ENCODE measurements around the gene FGR.
A peak's percentile ranks its signal among the peaks of the same experiment; 100 is the strongest.

Gene FGR

DNA sequence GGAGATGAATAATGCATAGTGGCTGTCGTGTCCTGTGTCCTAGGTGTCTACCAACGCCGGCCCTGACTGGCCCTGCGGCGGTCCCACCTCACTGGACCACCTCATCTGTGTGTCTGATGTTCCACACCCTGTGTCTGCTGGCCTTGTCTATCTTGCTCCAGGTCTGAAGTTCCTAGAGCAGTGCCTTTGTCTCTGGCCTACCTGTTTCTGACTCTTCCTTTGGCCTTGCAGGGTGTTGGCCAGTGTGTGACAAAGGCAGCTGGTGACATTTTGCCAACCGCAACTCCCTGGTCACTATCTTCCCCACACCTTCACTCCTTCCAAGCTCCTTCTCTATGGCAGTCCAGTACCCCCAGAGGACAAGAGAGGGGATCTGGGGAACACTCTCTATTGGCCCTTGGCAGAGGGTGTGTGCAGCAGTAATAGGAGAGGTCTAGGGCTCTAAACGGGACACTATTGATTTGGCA, 29.7 kb downstream of the FGR start:
- no peaks in the 10 kb centered on the region for H3K36me3 Mint-ChIP-seq (ENCODE audit: low read depth)
- H3K27me3 Mint-ChIP-seq: no peaks in the 10 kb centered on the region
- H3K9me3 Mint-ChIP-seq: no peaks in the 10 kb centered on the region
- H3K4me3 Mint-ChIP-seq: peak overlapping the region; percentile 45
- peaks cover 29% of the 10 kb centered on the region for H3K4me1 Mint-ChIP-seq (ENCODE audit: low read depth)
- H3K27ac Mint-ChIP-seq: no peak overlapping the region

DNA sequence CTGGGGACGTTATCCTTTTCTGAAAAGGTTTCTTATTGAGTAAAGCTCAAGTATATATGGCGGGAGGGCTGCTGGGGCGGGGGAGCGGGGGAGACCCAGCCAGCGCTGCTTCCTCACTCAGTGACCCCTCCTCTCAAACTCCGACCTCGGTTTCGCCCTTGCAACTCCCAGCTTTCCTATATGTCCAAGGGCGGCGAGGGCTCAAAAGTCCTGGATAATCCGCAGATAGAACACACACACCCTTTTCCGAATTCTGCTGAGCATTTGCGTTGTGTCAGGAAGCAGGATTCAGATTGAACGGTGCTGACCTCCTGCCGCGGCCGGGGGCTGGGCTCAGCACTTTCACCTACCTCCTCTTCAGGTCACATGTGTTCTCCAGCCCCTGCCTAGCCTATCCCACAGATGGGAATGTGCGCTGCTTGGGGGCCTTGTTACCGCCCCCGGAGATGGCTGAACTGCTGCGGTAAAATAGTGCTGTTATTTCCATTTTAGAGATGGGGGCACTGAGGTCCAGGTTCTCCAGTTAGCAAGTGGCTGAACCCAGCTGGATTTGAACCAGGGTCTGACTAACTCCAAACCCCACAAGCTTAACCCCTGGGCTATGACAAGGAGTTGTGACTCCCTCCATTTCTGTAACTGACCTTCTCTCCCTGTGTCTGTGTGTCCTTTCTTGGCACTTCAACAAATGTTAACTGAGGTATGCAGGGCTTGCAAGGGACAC, 30.2 kb downstream of the FGR start:
- Mint-ChIP-seq H3K27ac (peak overlapping the region; percentile 17), H3K9me3 (no peaks in the 10 kb centered on the region), H3K27me3 (no peaks in the 10 kb centered on the region), H3K4me3 (peak overlapping the region; percentile 92), H3K36me3 (ENCODE audit: low read depth) (no peaks in the 10 kb centered on the region), H3K4me1 (ENCODE audit: low read depth) (peaks cover 29% of the 10 kb centered on the region)

DNA sequence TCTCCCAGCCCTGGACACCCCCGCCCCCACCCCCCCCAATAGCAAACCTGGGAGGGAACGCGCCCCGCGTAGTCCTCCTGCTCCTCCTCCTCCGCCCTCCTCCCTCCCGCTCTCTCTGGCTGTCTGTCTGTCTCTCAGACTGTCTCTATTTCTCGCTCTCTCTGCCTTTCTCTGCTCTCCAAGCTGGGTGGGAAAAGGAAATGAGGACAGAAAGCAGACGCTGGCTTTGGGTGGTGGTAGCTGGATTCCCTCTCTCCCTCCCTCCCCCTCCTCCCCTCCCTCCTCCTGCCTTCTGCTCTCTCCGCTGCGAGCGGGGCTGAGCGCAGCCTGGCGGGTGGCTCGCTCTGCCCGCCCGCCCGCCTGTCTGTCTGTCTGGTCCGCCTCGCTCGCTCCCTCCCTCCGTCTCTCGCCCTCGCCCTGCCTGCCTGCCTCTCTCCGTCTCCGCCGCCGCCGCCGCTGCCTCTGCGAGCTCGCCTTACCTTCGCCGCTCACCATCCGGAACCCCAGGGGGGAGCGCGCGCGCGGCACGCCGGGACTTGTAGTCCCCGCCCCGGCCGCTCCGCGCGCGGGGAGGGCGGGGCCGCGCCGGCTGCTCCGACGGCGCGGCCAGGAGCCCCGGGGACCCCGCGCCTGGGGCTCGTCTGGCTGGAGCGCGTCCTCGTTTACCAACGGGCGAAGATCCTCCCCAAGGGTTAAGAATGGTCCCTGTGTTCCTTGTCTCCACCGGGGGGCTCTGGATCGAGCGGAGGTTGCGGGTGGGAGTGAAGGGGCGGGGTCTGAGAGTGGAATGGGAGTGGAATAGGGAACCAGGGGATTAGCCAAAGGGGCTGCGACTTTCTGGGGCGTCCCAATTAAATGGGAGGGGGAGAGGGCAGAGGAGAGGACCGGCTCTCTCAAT, 31.1 kb downstream of the FGR start, which contains the start of gene AHDC1:
Gene AHDC1, minus strand, starts transcription at position 464 of the 898 bp plus-strand sequence. CDS start 52,029 bp downstream, outside the sequence.
- Mint-ChIP-seq H3K9me3 (no peaks in the 10 kb centered on the region), H3K4me1 (ENCODE audit: low read depth) (peaks cover 29% of the 10 kb centered on the region), H3K36me3 (ENCODE audit: low read depth) (no peaks in the 10 kb centered on the region), H3K4me3 (peak within 1 kb of the TSS; percentile 92), H3K27ac (peak within 1 kb of the TSS; percentile 74), H3K27me3 (no peaks in the 10 kb centered on the region)

DNA sequence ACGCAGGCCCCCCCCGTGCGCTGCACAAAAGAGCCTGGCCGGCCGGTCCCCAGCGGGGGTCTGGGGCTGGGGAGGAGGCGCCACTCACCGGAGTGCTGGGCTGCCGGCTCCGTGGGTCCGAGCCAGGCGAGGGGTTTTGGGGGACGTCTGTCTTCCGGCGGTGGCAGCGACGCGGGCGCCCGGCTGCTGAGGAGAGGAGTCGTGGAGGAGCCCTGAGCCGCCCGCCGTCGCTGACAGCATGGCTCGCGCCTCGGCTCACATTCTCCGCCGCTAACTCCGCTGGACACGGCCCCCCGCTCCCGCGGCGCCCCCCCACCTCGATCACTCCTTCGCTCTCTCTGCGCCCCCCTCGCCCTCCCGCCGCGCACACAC, 31.7 kb downstream of the FGR start:
- Mint-ChIP-seq H3K27ac (no peak overlapping the region), H3K9me3 (no peaks in the 10 kb centered on the region), H3K4me1 (ENCODE audit: low read depth) (peaks cover 29% of the 10 kb centered on the region), H3K4me3 (peak overlapping the region; percentile 92), H3K27me3 (no peaks in the 10 kb centered on the region), H3K36me3 (ENCODE audit: low read depth) (no peaks in the 10 kb centered on the region)

DNA sequence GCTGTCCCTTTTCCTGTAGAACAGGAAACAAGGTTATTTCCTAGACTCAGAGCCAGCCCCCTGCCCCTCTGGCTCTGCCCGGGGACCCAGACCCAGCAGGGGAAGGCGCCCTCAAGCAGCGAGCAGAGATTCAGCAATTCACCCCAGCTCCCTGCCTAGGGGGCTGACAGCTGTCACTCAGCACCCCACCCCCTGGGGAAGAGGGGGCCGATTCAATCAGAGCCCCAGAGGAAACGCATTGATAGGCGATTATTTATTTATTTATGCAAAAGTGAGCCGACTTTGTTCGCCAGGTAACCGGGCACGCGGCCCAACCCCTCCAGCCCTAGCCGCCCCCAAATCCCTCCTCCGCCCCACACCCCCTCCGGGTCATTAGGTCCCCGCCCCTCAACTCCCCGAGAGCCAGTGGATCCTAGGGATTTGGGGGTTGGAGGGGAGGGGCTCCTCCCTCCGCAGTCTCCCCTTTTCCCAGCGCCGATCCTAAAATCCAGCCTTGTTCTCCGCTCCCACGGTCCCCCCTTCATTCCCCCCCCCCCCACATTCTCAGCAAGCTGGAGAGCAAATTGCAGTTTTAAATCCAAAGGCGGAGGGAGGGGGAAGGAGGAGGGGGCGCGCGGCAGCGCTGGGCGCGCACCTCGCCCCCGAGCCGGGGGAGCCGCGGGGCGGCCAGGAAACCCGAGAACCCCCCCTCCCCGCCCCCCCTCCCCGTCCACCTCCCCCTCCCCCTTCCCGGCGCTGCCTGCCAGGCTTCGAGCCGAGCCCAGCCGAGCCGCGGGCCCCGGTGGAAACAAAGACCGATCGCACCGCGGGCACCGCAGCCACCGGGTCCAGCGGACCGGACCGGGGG, 32.3 kb downstream of the FGR start:
- Mint-ChIP-seq H3K4me1 (ENCODE audit: low read depth) (peaks cover 27% of the 10 kb centered on the region), H3K9me3 (no peaks in the 10 kb centered on the region), H3K36me3 (ENCODE audit: low read depth) (no peaks in the 10 kb centered on the region), H3K4me3 (peak overlapping the region; percentile 81), H3K27ac (no peak overlapping the region), H3K27me3 (no peaks in the 10 kb centered on the region)

DNA sequence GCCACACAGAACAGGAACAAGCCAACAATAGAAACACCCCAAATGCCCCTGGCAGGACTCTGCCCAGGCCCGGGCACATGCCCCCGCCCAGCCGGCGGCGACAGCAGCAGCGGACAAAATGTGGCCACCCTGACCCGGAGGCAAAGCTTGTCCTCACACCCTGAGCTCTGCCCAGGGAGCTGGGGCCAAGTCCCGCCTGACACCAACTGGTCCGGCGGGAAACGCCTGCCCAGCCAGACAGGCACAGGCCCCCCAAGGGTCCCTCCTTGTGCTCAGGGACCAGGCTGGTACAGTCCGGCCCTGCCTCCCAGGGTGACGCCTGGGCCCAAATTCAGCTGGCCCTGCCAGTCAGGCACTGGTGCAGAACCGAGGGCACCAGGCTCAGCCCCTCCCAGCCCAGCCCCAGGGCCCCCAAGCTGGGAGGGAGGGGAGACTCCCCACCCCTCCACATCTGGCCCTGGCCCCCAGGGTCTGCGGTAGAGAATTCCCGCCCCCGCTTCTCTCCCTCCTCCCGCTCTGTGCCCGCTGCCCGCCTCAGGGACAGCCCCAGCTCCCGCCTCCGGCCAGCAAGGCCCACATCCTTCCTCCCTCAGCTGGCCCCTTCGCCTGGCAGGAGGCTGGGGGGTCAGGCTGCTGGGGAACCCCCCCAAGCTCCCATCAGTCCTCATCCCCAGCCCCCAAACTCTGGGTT, 33.1 kb downstream of the FGR start:
- Mint-ChIP-seq H3K27ac (no peak overlapping the region), H3K4me3 (peak overlapping the region; percentile 81), H3K4me1 (ENCODE audit: low read depth) (peaks cover 24% of the 10 kb centered on the region), H3K36me3 (ENCODE audit: low read depth) (no peaks in the 10 kb centered on the region), H3K9me3 (no peaks in the 10 kb centered on the region), H3K27me3 (no peaks in the 10 kb centered on the region)

DNA sequence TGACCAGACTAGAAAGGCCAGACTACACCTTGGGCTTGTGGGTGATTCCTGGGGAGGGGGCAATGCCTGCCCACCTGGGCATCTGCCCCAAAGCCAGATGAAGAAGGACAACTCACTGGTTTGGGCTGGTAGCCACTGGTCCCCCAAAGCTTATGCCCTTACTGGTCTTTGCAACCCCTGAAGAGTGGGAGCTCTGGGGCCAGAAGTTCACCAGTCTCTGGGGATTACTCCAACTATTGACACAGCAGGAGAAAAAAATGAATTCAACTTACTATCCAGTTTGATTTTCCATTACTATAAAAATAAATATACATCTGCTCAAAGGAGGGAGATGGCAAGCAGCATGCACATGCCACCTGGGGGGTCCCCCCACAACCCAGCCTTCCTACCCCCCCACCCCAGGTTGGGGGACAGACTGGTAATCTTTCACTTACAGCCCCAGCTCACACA, 33.6 kb downstream of the FGR start:
- Mint-ChIP-seq H3K4me1 (ENCODE audit: low read depth) (peaks cover 18% of the 10 kb centered on the region), H3K9me3 (no peaks in the 10 kb centered on the region), H3K4me3 (peak overlapping the region; percentile 52), H3K27ac (no peak overlapping the region), H3K27me3 (no peaks in the 10 kb centered on the region), H3K36me3 (ENCODE audit: low read depth) (no peaks in the 10 kb centered on the region)

DNA sequence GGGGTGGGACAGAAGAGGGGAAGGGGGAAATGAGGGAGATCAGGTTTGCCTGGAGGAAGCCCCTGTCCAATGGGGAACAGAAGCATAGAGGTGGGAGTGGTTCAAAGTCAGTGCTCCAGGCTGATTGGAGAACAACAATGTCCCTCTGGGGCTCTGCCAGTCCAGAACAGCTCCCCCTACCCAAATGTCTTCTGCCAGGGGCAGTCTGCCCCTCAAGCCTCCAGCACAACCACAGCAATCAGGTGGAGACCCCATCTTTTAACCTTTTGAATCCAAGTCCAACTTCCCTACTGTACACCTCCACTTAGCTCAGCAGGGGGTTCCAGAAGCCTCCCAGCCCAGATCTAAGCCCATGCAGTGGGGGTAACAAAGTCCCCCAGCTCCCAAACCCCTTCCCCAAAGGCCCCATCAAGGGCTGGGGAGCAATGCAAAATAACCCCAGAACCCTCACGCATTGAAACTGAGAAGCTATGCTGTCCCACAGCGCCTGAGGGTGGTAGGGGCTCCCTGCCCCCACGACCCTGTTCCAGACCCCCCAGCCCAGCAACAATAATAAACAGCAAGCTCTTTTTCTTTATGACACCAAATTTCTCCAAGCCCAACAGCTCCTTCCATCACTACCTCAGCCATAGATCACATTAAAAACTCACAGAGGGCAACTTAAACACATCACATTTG, 34.3 kb downstream of the FGR start:
- H3K4me3 Mint-ChIP-seq: peak overlapping the region; percentile 1
- no peaks in the 10 kb centered on the region for H3K9me3 Mint-ChIP-seq
- H3K27ac Mint-ChIP-seq: peak overlapping the region; percentile 1
- no peaks in the 10 kb centered on the region for H3K27me3 Mint-ChIP-seq
- H3K4me1 Mint-ChIP-seq (ENCODE audit: low read depth): peaks cover 13% of the 10 kb centered on the region
- H3K36me3 Mint-ChIP-seq (ENCODE audit: low read depth): no peaks in the 10 kb centered on the region

DNA sequence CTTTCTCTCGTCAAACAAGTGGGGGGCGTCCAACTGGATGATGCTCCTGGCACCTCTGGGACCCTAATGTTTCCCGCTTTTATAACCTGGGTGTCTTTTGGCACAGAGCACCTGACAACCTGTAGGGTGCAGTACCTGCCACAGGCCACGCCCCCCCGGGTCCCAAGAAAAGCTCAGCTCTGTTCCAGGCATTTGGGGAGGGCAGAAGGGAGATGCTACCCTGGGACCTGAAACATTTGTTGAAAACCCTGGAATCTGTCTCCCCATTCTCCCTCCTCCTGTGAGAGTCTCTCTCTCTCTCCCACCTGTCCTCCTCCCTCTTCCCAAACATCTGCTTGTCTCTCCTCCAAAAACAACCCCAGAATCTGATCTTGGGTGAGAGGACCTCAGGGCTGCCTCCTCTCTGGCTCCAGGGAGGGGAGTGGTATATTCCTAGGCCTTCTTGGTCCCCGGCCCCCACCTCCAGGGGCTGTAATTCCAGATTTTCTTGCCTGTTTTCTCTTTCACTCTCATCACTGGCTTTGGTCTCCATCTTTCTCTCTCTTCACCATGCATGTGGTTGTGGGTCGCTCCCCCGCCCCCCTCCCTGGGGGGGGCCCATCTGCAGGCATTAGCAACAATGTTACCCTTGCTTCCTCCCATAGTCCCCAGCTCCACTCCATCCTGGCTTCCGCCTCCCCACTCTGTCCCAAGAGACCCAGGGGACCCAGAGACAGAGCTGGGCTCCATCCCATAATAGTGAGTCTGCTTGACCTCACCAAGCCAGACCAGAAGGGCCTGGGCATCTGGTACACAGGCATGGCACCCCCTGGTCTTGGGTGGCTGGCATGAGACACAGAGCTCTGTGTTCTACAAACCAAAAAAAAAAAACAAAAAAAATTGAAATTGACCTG, 35.1 kb downstream of the FGR start:
- no peak overlapping the region for H3K27ac Mint-ChIP-seq
- no peaks in the 10 kb centered on the region for H3K27me3 Mint-ChIP-seq
- H3K4me3 Mint-ChIP-seq: peak overlapping the region; percentile 14
- H3K36me3 Mint-ChIP-seq (ENCODE audit: low read depth): no peaks in the 10 kb centered on the region
- peaks cover 9% of the 10 kb centered on the region for H3K4me1 Mint-ChIP-seq (ENCODE audit: low read depth)
- no peaks in the 10 kb centered on the region for H3K9me3 Mint-ChIP-seq

DNA sequence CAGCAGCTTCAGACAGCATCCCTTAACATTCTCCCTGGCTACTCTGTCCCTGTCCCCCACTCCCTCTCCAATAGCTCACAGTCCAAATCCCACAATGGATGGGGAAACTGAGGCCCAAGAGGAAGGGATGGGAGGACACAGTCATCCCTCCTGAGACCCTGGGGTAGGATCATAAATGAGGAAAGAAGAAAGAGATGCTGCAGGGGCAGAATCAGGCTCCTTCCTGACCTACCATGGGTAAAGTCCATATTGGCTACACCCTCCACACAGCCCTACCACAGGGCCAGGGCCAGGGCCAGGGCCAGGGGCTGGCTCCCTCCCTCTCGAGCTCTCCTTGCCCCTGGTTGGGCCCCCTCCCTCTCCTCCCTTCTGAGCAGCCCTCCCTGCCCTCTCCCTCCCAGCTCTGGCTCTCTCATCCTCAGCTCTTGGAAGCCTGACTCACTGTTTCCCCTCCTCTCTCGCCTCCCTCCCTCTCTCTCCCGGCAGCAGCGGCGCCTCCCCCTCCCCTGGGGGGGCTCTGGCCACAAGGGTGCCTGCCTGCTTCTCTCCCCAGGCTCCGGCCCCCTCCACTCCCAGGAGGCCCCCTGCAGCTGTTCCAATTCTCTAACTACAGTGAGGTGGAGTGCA, 36.0 kb downstream of the FGR start:
- H3K4me1 Mint-ChIP-seq (ENCODE audit: low read depth): peaks cover 7% of the 10 kb centered on the region
- H3K27me3 Mint-ChIP-seq: no peaks in the 10 kb centered on the region
- no peaks in the 10 kb centered on the region for H3K36me3 Mint-ChIP-seq (ENCODE audit: low read depth)
- H3K27ac Mint-ChIP-seq: peak overlapping the region; percentile 71
- H3K4me3 Mint-ChIP-seq: peak overlapping the region; percentile 14
- no peaks in the 10 kb centered on the region for H3K9me3 Mint-ChIP-seq

DNA sequence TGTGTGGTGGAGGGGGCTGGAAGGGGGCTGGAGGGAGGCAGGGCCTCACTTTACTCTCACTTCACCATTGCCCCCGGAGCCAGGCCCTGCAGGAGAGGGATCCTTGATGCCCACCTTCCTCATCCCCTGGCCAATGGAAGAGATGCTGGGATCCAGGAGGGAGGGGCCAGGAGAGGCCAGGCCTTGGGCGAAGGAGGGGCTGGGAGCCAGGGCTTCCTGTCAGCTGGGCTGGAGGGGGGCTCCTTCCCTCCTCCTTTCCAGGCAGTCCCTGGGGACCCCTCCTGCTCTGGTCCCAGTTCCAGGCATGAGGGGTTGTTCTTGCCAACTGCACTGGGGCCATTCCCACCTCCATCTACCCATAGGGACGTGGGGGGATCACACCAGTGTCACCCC, 36.7 kb downstream of the FGR start:
- H3K27ac Mint-ChIP-seq: no peak overlapping the region
- H3K4me1 Mint-ChIP-seq (ENCODE audit: low read depth): peaks cover 7% of the 10 kb centered on the region
- H3K36me3 Mint-ChIP-seq (ENCODE audit: low read depth): no peaks in the 10 kb centered on the region
- no peaks in the 10 kb centered on the region for H3K27me3 Mint-ChIP-seq
- H3K4me3 Mint-ChIP-seq: no peak overlapping the region
- H3K9me3 Mint-ChIP-seq: no peaks in the 10 kb centered on the region

DNA sequence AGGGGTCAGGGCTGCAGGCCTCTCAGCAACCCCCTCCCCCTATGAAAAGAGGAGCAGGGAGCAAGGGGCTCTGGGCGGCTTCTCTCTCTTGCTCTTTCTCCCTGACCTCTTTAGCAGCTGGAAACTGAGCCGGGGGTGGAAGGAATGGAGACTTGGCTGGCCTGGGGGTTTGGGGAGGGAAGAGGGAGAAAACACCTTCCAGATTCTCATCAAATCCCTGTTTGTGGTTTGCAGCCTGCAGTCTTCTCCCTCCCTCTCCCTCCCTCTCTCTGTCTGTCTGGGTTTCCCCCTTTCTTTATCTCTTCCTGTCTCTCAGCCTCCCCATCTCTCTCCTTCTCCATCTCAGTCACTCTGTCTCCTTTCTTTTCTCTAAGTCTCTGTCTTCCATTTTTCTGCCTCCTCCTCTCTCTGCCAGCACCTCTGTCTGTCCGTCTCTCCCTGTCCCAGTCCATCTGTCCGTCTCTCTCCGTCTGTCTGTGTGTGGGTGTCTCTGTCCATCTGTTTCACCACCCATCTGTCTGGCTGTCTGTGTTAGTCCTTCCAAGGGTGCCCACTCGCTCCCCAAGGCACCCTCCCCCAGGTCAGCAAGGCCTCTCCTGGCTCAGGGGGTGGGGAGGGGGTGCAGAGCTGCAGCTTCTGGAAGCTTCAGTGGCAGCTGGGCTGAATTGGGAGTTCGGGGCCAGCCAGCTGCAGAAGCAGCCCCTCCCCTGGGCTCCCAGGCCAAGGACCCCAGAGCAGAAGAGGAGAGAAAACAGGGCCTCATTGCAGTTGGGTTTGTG, 37.3 kb downstream of the FGR start:
- H3K4me1 Mint-ChIP-seq (ENCODE audit: low read depth): peaks cover 7% of the 10 kb centered on the region
- peak overlapping the region; percentile 19 for H3K27ac Mint-ChIP-seq
- H3K4me3 Mint-ChIP-seq: peak overlapping the region; percentile 10
- no peaks in the 10 kb centered on the region for H3K27me3 Mint-ChIP-seq
- no peaks in the 10 kb centered on the region for H3K36me3 Mint-ChIP-seq (ENCODE audit: low read depth)
- H3K9me3 Mint-ChIP-seq: no peaks in the 10 kb centered on the region

All from stimulated activated naive CD8-positive, alpha-beta T cell treated with anti-CD3 and anti-CD28 coated beads, Interleukin-15, Interleukin-2, amounts not matched to agents 100 ng/mL and 50 ng/mL, for 24 hours (primary cell).